Trophoblast cell (in vitro differentiated cells and primary cell): ENCODE results near the gene TMEFF2.

Source experiments
- DNase-seq, 2 donors: peaks; one replicate each; pipeline ENCODE4 v3.0.0-alpha.2; 2016
- H2AFZ ChIP-seq: 2 replicates; pipeline ENCODE4 v1.6.1; 2013; ENCODE audit warnings: low read length, moderate library complexity, mild to moderate bottlenecking; ENCODE audit not compliant: insufficient read depth, poor library complexity
- H2AK5ac ChIP-seq: 2 replicates; pipeline ENCODE4 v1.6.1; 2013; ENCODE audit warnings: mild to moderate bottlenecking, low read length
- H2BK120ac ChIP-seq: 2 replicates; pipeline ENCODE4 v1.6.1; 2013; ENCODE audit warnings: low read length, mild to moderate bottlenecking, moderate library complexity; ENCODE audit not compliant: insufficient read depth, poor library complexity
- H2BK12ac ChIP-seq: 2 replicates; pipeline ENCODE4 v1.6.1; 2013; ENCODE audit warnings: mild to moderate bottlenecking, low read length, moderate library complexity
- H2BK5ac ChIP-seq: 2 replicates; pipeline ENCODE4 v1.6.1; 2013; ENCODE audit warnings: low read length, low read depth, moderate library complexity, mild to moderate bottlenecking; ENCODE audit not compliant: poor library complexity
- H3K14ac ChIP-seq: 2 replicates; pipeline ENCODE4 v1.6.1; 2013; ENCODE audit warnings: mild to moderate bottlenecking, low read length
- H3K18ac ChIP-seq: 2 replicates; pipeline ENCODE4 v1.6.1; 2013; ENCODE audit warnings: mild to moderate bottlenecking, low read length
- H3K23ac ChIP-seq: 2 replicates; pipeline ENCODE4 v1.6.1; 2013; ENCODE audit warnings: low read length
- H3K27ac ChIP-seq: 2 replicates; pipeline ENCODE4 v1.5.1; 2013; ENCODE audit warnings: low read depth, mild to moderate bottlenecking, inconsistent platforms, low read length, moderate library complexity
- H3K27me3 ChIP-seq: 2 replicates; pipeline ENCODE4 v1.6.1; 2013; ENCODE audit warnings: inconsistent platforms, mild to moderate bottlenecking, low read length, moderate library complexity; ENCODE audit not compliant: insufficient read depth
- H3K36me3 ChIP-seq, 2 experiments: 1 replicate in 1 of 2; 2 replicates in 1 of 2; pipeline ENCODE4 v1.6.1; 2013; ENCODE audit warnings: low read length in 2 of 2, mild to moderate bottlenecking in 2 of 2, moderate library complexity in 1 of 2; ENCODE audit not compliant: insufficient read depth in 2 of 2, control insufficient read depth in 1 of 2
- H3K4ac ChIP-seq: 2 replicates; pipeline ENCODE4 v1.6.1; 2013; ENCODE audit warnings: low read depth, mild to moderate bottlenecking, low read length, moderate library complexity
- H3K4me1 ChIP-seq, 2 experiments: 1 replicate in 1 of 2; 2 replicates in 1 of 2; pipeline ENCODE4 v1.6.1; 2013; ENCODE audit warnings: low read length in 2 of 2, mild to moderate bottlenecking in 2 of 2, moderate library complexity in 1 of 2; ENCODE audit not compliant: insufficient read depth in 2 of 2, control insufficient read depth in 1 of 2
- H3K4me2 ChIP-seq: 2 replicates; pipeline ENCODE4 v1.6.1; 2013; ENCODE audit warnings: inconsistent platforms, mild to moderate bottlenecking, low read length, moderate library complexity
- H3K4me3 ChIP-seq: 2 replicates; pipeline ENCODE4 v1.5.1; 2013; ENCODE audit warnings: mild to moderate bottlenecking, low read depth, low read length, inconsistent platforms
- H3K79me1 ChIP-seq: one replicate; pipeline ENCODE4 v1.6.1; 2013; ENCODE audit warnings: low read length
- H3K79me2 ChIP-seq: 2 replicates; pipeline ENCODE4 v1.6.1; 2013; ENCODE audit warnings: low read length, mild to moderate bottlenecking; ENCODE audit not compliant: control insufficient read depth, insufficient read depth, poor library complexity
- H3K9ac ChIP-seq: 2 replicates; pipeline ENCODE4 v1.6.1; 2013; ENCODE audit warnings: mild to moderate bottlenecking, low read length
- H3K9me3 ChIP-seq: 2 replicates; pipeline ENCODE4 v1.6.1; 2013; ENCODE audit warnings: low read depth, mild to moderate bottlenecking, control low read depth, inconsistent platforms, low read length; ENCODE audit not compliant: insufficient read depth
- H4K12ac ChIP-seq: 2 replicates; pipeline ENCODE4 v1.6.1; 2013; ENCODE audit warnings: low read depth, mild to moderate bottlenecking, low read length, moderate library complexity
- H4K8ac ChIP-seq: 2 replicates; pipeline ENCODE4 v1.6.1; 2013; ENCODE audit warnings: low read depth, mild to moderate bottlenecking, low read length, moderate library complexity
- H4K91ac ChIP-seq: one replicate; pipeline ENCODE4 v1.6.1; 2013; ENCODE audit warnings: low read depth, mild to moderate bottlenecking, low read length, moderate library complexity
- WGBS: extraction: QIAGEN DNeasy Blood & Tissue Kit; methylation state at CpG from one replicate; pipeline ENCODE4 v1.1.7; 2013; ENCODE audit warnings: missing lambda C conversion rate; ENCODE audit not compliant: insufficient read length, insufficient coverage; ENCODE audit errors: extremely low coverage; 5-methylcytosine and 5-hydroxymethylcytosine counted together

Gene TMEFF2

DNA sequence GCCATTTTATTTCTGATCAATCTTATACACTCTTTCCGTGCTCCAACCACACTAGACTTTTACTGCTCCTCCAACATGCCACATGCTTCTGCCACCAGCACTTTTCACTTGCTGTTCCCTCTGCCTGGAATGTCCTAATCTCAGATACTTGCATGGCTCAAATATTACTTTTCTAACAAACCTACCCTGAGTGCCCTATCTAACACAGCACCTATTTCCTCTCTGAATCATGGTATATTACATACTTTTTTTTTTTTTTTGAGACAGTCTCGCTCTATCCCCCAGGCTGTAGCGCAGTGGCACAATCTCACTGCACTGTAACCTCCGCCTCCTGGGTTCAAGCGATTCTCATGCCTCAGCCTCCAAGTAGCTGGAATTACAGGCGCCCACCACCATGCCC is 181.5 kb downstream of the TMEFF2 start:
- Histone ChIP-seq H3K4me3 (no peak overlapping the region), H3K4me1 (no peaks in the 10 kb centered on the region), H3K18ac (no peak overlapping the region), H3K9ac (no peak overlapping the region), H2AK5ac (no peak overlapping the region), H3K36me3 (no peaks in the 10 kb centered on the region), H2BK12ac (no peak overlapping the region), H3K27ac (no peak overlapping the region), H3K79me2 (no peaks in the 10 kb centered on the region), H2BK120ac (no peak overlapping the region), H4K91ac (no peak overlapping the region), H3K9me3 (no peaks in the 10 kb centered on the region), H4K12ac (no peak overlapping the region), H2AFZ (no peak overlapping the region), H3K79me1 (no peaks in the 10 kb centered on the region), H3K23ac (no peak overlapping the region), H2BK5ac (no peak overlapping the region), H4K8ac (no peak overlapping the region), H3K4me2 (no peak overlapping the region), H3K4ac (no peak overlapping the region), H3K27me3 (no peaks in the 10 kb centered on the region), H3K14ac (no peak overlapping the region)
- peak; percentile 56 to 80 for DNase-seq
- no CpG with 5 or more reads among the region's 6 CpGs for WGBS

DNA sequence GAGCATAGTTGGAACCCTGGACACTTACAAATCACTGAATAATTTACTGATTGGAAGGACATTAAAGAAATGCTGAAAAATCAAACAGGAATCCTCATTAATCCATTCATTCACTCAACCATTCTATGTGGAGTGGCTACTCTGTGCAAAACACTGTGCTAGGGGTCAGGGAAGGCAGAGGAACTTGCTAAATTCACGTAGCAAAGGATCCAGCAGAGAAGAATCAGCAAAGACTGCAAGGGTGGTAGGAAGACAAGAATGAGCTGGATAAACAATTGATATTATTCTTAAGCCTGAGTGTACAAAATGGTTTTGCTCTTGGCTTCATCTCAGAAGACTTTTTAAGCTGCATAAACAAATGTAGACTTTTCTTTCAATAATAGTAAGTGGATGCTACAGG is 183.5 kb downstream of the TMEFF2 start:
- Histone ChIP-seq H3K14ac (no peak overlapping the region), H2AFZ (no peak overlapping the region), H3K4ac (no peak overlapping the region), H2BK12ac (no peak overlapping the region), H3K23ac (no peak overlapping the region), H2BK120ac (no peak overlapping the region), H4K91ac (no peak overlapping the region), H3K18ac (no peak overlapping the region), H3K27ac (no peak overlapping the region), H3K36me3 (no peaks in the 10 kb centered on the region), H2BK5ac (no peak overlapping the region), H2AK5ac (no peak overlapping the region), H3K4me1 (no peaks in the 10 kb centered on the region), H3K27me3 (no peaks in the 10 kb centered on the region), H3K79me1 (no peaks in the 10 kb centered on the region), H3K9ac (no peak overlapping the region), H3K4me2 (no peak overlapping the region), H3K4me3 (no peak overlapping the region), H3K9me3 (no peaks in the 10 kb centered on the region), H4K12ac (no peak overlapping the region), H4K8ac (no peak overlapping the region), H3K79me2 (no peaks in the 10 kb centered on the region)
- no CpG with 5 or more reads among the region's 1 CpG for WGBS
- DNase-seq = no peak

DNA sequence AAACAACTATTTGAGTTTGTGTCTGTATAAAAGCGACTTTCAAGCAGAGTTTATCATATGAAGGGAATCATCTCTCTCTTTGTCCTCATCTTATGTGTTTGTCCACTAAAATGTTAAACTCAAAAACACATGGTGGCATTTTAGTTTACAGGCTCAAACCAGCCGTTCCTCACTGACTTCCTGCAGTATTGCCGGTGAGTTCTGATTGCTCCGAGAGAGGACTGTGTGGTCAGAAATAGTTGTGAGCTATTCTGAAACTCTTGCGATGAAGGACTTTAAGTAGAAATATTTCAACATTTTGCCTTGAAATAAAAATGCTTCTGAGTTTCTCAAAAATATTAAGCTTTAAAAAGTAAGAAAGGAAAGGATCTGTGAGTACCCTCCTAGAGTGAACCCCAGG is 184.7 kb downstream of the TMEFF2 start:
- H2AFZ ChIP-seq = no peak overlapping the region
- no CpG with 5 or more reads among the region's 5 CpGs for WGBS
- H2BK120ac ChIP-seq = no peak overlapping the region
- no peaks in the 10 kb centered on the region for H3K4me1 ChIP-seq
- no peaks in the 10 kb centered on the region for H3K9me3 ChIP-seq
- H2AK5ac ChIP-seq = no peak overlapping the region
- no peaks in the 10 kb centered on the region for H3K36me3 ChIP-seq
- H3K27me3 ChIP-seq = no peaks in the 10 kb centered on the region
- H2BK12ac ChIP-seq = no peak overlapping the region
- no peak overlapping the region for H3K4me3 ChIP-seq
- no peak overlapping the region for H3K14ac ChIP-seq
- no peak overlapping the region for H2BK5ac ChIP-seq
- H3K4ac ChIP-seq = no peak overlapping the region
- no peak overlapping the region for H3K23ac ChIP-seq
- no peak overlapping the region for H4K12ac ChIP-seq
- H3K18ac ChIP-seq = no peak overlapping the region
- no peak for DNase-seq
- no peaks in the 10 kb centered on the region for H3K79me2 ChIP-seq
- no peak overlapping the region for H4K91ac ChIP-seq
- H3K79me1 ChIP-seq = no peaks in the 10 kb centered on the region
- no peak overlapping the region for H4K8ac ChIP-seq
- no peak overlapping the region for H3K4me2 ChIP-seq
- no peak overlapping the region for H3K27ac ChIP-seq
- no peak overlapping the region for H3K9ac ChIP-seq

DNA sequence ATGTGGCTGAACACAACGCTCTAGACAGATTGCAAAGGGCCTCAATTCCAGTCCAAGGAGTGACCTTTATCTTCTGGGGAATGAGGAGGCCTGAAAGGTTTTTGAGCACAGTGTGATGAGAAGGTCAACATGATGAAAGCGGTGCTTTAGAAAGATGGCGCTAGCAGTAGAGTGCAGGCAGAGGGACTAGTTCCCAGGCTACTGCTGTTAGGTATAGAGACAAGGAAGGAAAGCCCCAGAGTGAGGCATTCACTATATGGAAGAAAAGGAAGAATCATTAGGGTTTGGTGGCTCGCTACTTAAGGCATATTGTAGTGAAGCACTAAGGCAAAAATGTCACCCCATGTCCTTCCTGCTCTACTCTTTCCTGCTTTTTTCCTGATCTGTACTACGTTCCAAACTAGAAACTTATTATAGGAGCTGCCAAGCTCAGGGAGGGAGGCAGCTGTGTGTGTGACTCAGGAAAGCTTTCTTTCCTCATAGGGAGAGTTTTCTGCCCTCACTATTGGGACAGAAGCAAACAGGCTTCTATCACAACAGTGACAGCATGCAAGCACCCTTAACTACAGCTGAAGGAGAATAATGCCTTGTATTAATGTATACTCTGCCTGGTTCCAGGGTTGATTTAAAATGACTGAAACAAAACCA is 187.0 kb downstream of the TMEFF2 start:
- Histone ChIP-seq H4K12ac (no peak overlapping the region), H3K9ac (no peak overlapping the region), H4K8ac (no peak overlapping the region), H3K14ac (no peak overlapping the region), H2BK5ac (no peak overlapping the region), H3K4ac (no peak overlapping the region), H2AK5ac (no peak overlapping the region), H3K79me2 (no peaks in the 10 kb centered on the region), H3K4me2 (no peak overlapping the region), H3K18ac (no peak overlapping the region), H3K79me1 (no peaks in the 10 kb centered on the region), H3K9me3 (no peaks in the 10 kb centered on the region), H3K36me3 (no peaks in the 10 kb centered on the region), H4K91ac (no peak overlapping the region), H3K4me1 (no peaks in the 10 kb centered on the region), H3K4me3 (no peak overlapping the region), H3K27ac (no peak overlapping the region), H2BK120ac (no peak overlapping the region), H2AFZ (no peak overlapping the region), H3K27me3 (no peaks in the 10 kb centered on the region), H2BK12ac (no peak overlapping the region), H3K23ac (no peak overlapping the region)
- DNase-seq = no peak
- no CpG with 5 or more reads among the region's 5 CpGs for WGBS
